ENCODE data around the gene RELT. TPM values are rescaled to one million over a fixed set of nuclear protein-coding genes. Genes with fewer than 3 reads are reported as not detected.

RELT gene
- total and polyA plus RNA-seq, 9 of the 15 experiments (the other 6 are each of a cell fraction or from before 2014, with no cell fraction given), result 1.1 to 20.2 (median 7.4) TPM

GRCh38 chr11:73426219-73426850 lies 50.1 kb downstream of the RELT start:
- 11% methylated on average over 2 of the region's 2 CpGs for WGBS (ENCODE audit: insufficient coverage, low coverage, missing lambda C conversion rate)
- ATAC-seq, result no peak
- no TSS peak for BruUV-seq (replicated peaks)
- CTCF ChIA-PET (ENCODE audit: low intra/inter-chr PET ratio), result no interaction called here
- no peak overlapping the region for H2AFZ ChIP-seq (ENCODE audit: low read depth, low read length)
- H3K9me1 ChIP-seq (ENCODE audit: control insufficient read depth, insufficient read depth, low read length), result no peaks in the 10 kb centered on the region
- TF ChIP-seq ESRRA (IDR thresholded peaks at IDR 0.05; ENCODE audit: borderline replicate concordance, low read depth) (0 out of 2 replicates have a peak, but pooled peaks have one; percentile 12), MEF2A (IDR thresholded peaks at IDR 0.05; ENCODE audit: control insufficient read depth, low read depth, low read length) (no peak)
- no peak for FAIRE-seq
- no peak for DNase-seq (ENCODE audit: extremely low read depth in 1 of 4, low spot score in 3 of 4)
- in situ Hi-C loops (cut with MboI), result no loop called here
- no peak overlapping the region for H3K4me2 ChIP-seq (ENCODE audit: insufficient read depth, low read length)
- H3K4me1 ChIP-seq (replicated peaks in 1 of 2; ENCODE audit: control insufficient read depth in 2 of 2, insufficient read depth in 2 of 2, low read length in 2 of 2), result no peaks in the 10 kb centered on the region
- no peaks in the 10 kb centered on the region for H3K27me3 ChIP-seq (ENCODE audit: control insufficient read depth in 2 of 2, insufficient read depth in 2 of 2, low read length in 2 of 2)
- H3K4me3 ChIP-seq, result no peak overlapping the region
- no peak overlapping the region for H3K27ac ChIP-seq (ENCODE audit: extremely low read depth, low read depth, low read length)
- no peaks in the 10 kb centered on the region for H3K79me2 ChIP-seq (ENCODE audit: control insufficient read depth, insufficient read depth, low read length)
- POLR2A ChIA-PET, result interaction anchor here (1.4 kb wide), 1 partner anchor 21 kb away, joined by 3 read pairs; no protein-coding TSS in a partner anchor
- peaks cover 7% of the 10 kb centered on the region; the same call in 1 of the 2 replicates for H4K20me1 ChIP-seq (replicated peaks; ENCODE audit: control insufficient read depth, insufficient read depth, low read length)
- intact Hi-C loops (cut with micrococcal nuclease), result no loop called here
- H3K36me3 ChIP-seq (ENCODE audit: control insufficient read depth, insufficient read depth, low read length), result no peaks in the 10 kb centered on the region
- H3K9me3 ChIP-seq (replicated peaks; ENCODE audit: control insufficient read depth, insufficient read depth, low read depth, low read length), result no peaks in the 10 kb centered on the region
- H3K9ac ChIP-seq (ENCODE audit: insufficient read depth in 1 of 2, low read depth in 2 of 2, low read length in 2 of 2), result no peak overlapping the region

- POLR2A ChIA-PET, result no interaction called here
- CTCF ChIA-PET (ENCODE audit: low intra/inter-chr PET ratio), result no interaction called here
- no peak overlapping the region for H3K4me2 ChIP-seq (ENCODE audit: insufficient read depth, low read length)
- ATAC-seq, result no peak
- no TSS peak for BruUV-seq (replicated peaks)
- DNase-seq (ENCODE audit: extremely low read depth in 1 of 4, low spot score in 3 of 4), result no peak
- no peak overlapping the region for H3K4me3 ChIP-seq
- H3K36me3 ChIP-seq (ENCODE audit: control insufficient read depth, insufficient read depth, low read length), result no peaks in the 10 kb centered on the region
- peaks cover 4% of the 10 kb centered on the region; the same call in 1 of the 2 replicates for H4K20me1 ChIP-seq (replicated peaks; ENCODE audit: control insufficient read depth, insufficient read depth, low read length)
- no peak overlapping the region for H2AFZ ChIP-seq (ENCODE audit: low read depth, low read length)
- no peaks in the 10 kb centered on the region for H3K79me2 ChIP-seq (ENCODE audit: control insufficient read depth, insufficient read depth, low read length)
- H3K9me3 ChIP-seq (replicated peaks; ENCODE audit: control insufficient read depth, insufficient read depth, low read depth, low read length), result no peaks in the 10 kb centered on the region
- no peak overlapping the region for H3K27ac ChIP-seq (ENCODE audit: extremely low read depth, low read depth, low read length)
- no peaks in the 10 kb centered on the region for H3K4me1 ChIP-seq (replicated peaks in 1 of 2; ENCODE audit: control insufficient read depth in 2 of 2, insufficient read depth in 2 of 2, low read length in 2 of 2)
- FAIRE-seq, result no peak
- H3K27me3 ChIP-seq (ENCODE audit: control insufficient read depth in 2 of 2, insufficient read depth in 2 of 2, low read length in 2 of 2), result no peaks in the 10 kb centered on the region
- TF ChIP-seq HNRNPH1 (optimal IDR thresholded peaks at IDR 0.05; ENCODE audit: low read depth, low read length) (no peak), JUND (IDR thresholded peaks at IDR 0.05; ENCODE audit: borderline replicate concordance, low read depth, low read length) (no peak), JUND (tag; IDR thresholded peaks at IDR 0.05; ENCODE audit: borderline replicate concordance, low read depth, low read length) (no peak), ZNF224 (CRISPR knock-in tag; IDR thresholded peaks at IDR 0.05) (no peak), THRA (IDR thresholded peaks at IDR 0.05) (no peak), ZFP36 (IDR thresholded peaks at IDR 0.05; ENCODE audit: low read depth, low read length, partially characterized antibody) (no peak), HEY1 (CRISPR knock-in tag; IDR thresholded peaks at IDR 0.05; ENCODE audit: borderline replicate concordance) (no peak), FOXO4 (CRISPR knock-in tag; IDR thresholded peaks at IDR 0.05) (no peak)
- in situ Hi-C loops (cut with MboI) (no loop called here), intact Hi-C loops (cut with micrococcal nuclease) (no loop called here)
- H3K9me1 ChIP-seq (ENCODE audit: control insufficient read depth, insufficient read depth, low read length), result no peaks in the 10 kb centered on the region
- no peak overlapping the region for H3K9ac ChIP-seq (ENCODE audit: insufficient read depth in 1 of 2, low read depth in 2 of 2, low read length in 2 of 2)
These were observed 52.0 kb downstream of the RELT start for GRCh38 chr11:73428227-73428626.

Measured in K562 (cell line).